EL (cell line): ENCODE results near the gene HIC2.
"Not testable (repeated sequence)": the region's sequence is repeated elsewhere in the genome, so short reads cannot be mapped to it uniquely, and the experiment has no call there.

Experiments
- DNase-seq: peaks from one replicate; pipeline ENCODE4 v3.0.0-alpha.2; 2016

HIC2 gene

DNA sequence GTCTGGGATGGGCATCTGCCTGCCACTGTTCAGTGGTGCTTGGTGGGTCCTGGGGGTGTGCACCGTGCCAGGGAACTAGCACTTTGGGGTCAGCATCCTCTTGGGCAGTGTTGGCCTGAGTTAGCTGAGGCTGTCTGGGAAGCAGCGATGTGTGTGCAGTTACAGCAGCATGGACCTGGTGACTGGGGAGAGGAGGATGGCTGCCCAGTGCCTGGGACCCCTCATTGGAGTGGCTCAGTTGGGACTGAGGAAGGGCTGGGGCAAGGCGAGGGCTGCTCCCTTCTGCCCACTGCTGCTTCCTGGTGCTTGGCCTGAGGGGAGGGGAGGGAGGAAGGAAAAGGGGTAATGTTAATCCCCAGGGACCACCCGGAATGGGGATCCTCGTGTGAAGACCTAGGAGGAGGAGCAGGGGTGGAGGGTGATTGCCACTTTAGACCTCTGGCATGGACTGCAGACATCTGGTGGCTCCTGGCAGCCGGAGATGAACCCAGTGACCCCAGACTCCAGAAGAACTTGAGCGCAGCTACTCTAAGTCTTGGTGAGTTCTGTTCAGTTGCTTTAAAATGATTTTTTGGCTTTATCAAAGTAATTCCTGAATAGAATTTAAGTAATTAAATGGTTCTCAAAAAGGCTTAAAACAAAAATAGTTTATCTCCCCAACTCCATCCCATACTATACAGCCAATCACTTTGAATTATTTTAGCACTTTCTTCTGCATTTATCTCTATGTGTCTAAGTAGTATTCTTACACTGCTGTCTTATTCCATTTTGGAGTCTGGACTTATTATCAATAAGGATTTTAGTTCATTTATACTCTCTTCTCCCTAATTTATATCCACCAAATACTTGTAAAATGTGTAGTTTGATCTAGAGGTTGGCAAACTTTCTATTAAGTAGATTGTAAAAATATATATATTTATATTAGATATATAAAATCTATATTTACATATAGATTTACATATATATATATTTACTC is 34.7 kb downstream of the HIC2 start:
- DNase-seq, result no peak

DNA sequence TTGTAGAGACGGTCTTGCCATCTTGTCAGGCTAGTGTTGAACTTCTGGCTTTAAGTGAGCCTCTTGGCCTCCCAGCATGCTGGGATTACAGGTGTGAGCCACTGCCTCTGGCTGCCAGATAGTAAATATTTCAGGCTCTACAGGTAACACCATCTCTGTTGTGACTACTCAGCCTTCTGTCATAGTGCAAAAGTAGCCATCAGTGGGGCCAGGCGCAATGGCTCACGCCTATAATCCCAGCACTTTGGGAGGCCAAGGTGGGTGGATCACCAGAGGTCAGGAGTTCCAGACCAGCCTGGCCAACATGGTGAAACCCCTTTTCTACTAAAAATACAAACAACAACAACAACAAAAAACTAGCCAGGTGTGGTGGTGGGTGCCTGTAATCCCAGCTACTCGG is 35.5 kb downstream of the HIC2 start:
- DNase-seq, result not testable (repeated sequence)

DNA sequence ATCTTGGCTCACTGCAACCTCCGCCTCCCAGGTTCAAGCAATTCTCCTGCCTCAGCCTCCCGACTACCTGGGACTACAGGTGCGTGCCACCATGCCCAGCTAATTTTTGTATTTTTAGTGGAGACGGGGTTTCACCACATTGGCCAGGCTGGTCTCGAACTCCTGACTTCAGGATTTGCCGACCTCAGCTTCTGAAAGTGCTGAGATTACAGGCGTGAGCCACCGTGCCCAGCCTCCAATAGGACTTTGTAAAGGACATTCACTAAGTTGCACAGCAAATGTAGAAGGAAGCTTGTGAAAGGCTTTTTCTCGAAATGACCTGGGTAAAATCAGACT is 37.8 kb downstream of the HIC2 start:
- DNase-seq, result not testable (repeated sequence)

DNA sequence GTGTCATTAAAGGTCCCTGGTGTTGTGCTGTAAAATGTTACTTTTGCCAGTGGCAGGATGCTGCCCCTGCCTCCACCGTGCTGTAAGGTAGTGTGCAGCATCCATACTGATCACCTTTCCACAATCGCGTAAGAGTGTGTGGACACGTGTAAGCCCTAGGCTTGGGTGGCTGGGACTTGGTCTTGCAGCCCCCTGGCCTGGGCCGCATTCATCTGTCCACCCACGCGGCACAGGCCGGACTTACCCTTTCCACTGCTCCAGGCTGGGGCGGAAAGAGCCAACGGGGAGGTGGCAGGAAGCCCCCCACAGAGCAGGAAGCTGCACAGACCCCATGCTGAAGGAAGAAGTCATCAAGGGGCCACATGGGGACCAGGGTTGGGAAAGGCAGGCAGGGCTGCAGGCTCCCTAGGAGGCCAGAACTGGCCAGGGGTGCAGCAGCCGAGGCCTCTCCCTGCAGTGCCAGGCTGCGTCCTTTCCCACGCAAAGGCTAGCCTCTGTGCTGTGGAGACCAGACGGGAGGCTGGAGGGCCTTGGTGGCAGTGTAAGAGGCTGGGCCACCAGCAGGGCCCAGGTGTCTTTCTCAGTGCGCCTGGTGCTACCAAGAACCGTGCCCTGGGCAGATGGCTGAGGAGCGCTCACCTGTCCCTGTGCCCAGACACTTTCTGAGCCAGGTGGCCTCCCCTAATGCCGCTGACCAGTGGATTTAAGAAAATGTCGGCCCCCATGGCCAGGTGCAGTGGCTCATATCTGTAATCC is 38.3 kb downstream of the HIC2 start:
- no peak for DNase-seq

DNA sequence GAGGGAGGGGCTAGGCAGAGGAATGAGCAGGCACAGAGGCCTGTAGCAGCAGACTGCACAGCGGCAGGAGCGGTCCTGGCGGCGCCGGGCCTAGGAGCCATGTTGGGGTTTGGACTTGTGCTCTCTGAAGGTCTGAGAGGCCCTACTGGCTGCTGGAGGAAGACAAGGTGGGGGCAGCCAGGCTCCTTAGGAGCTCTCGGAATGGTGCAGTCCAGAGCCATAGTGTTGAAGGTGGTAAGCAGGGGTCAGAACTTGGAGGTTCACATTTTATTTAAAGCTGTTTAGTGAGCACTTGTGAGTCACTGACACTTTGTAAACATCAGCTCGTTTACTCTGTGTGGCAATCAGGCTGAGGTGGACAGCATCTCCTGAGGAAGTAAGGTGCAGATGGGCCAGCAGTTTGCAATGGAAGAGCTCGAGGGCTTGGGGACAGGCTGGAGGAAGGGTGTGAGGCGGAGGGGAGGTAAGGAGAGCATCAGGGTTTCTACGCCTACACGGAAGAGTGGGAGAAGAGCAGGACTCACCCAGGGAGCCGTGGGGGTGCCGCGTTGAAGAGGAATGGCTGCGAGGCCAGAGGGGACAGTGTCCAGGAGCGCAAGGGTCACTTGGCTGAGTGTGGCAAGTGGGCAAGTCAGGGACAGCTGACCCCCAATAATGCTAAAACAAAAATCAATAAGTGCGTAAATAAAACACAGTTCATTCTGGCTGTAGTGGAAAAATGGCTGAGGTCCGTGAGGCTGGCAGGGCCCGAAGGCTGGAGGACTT is 40.0 kb downstream of the HIC2 start:
- DNase-seq, result peak; percentile 30

DNA sequence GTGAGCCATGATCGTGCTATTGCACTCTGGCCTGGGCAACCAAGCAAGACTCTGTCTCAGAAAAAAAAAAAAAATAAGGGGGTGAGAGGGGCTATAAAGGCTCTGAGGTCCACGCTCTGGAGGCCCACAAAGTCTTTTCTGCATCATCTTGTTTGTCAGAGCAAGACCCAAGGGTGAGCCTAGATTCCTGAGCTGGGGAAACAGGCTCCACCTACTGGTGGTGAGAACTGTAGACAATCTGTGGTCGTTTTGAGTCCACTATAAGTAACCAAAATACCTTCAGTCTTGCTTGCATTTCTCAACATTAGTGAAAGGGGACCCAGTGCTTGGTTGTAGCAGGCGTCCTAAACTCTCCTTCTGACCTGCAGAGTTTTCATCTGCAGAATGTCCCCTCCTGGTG is 45.5 kb downstream of the HIC2 start:
- DNase-seq, result not testable (repeated sequence)

DNA sequence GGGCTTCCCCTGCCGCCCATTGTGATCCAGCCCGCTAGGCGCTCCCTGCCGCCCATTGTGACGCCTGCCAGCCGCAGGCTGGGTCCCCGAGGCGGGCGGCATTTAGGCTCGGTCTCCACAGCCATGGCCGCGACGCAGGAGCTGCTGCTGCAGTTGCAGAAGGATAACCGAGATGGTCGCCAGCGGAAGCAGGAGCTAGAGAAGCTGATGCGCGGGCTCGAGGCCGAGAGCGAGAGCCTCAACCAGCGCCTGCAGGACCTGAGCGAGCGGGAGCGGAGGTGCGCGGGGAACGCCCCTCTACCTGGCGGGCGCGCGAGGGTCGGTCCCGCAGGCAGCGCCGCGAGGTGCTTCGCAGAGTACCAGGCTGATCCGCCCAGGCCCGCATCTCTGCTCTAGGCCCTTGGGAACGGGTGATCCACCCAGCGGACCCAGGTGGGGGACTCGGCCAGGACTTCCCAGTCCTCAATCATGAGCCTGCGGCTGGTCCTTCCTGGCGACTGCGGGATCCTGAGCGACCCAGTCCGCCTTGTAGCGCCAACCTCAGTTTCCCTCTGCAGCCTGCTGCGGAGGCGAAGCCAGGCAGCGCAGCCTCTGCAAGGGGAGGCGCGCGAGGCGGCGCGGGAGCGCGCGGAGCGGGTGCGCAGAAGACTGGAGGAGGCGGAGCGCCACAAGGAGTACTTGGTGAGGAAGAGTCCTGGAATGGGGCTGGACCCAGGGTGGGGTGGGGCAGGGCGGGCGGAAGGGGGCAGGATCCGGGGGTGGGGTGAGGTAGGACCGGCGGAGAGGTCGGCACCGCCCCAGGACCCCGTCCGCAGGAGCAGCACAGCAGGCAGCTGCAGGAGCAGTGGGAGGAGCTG is 50.4 kb downstream of the HIC2 start, which contains the start of gene TMEM191C:
TSS of gene TMEM191C (plus strand) at position 51 of the 857 bp plus-strand sequence. CDS start at position 124, 73 bp downstream.
- not testable (repeated sequence) for DNase-seq

DNA sequence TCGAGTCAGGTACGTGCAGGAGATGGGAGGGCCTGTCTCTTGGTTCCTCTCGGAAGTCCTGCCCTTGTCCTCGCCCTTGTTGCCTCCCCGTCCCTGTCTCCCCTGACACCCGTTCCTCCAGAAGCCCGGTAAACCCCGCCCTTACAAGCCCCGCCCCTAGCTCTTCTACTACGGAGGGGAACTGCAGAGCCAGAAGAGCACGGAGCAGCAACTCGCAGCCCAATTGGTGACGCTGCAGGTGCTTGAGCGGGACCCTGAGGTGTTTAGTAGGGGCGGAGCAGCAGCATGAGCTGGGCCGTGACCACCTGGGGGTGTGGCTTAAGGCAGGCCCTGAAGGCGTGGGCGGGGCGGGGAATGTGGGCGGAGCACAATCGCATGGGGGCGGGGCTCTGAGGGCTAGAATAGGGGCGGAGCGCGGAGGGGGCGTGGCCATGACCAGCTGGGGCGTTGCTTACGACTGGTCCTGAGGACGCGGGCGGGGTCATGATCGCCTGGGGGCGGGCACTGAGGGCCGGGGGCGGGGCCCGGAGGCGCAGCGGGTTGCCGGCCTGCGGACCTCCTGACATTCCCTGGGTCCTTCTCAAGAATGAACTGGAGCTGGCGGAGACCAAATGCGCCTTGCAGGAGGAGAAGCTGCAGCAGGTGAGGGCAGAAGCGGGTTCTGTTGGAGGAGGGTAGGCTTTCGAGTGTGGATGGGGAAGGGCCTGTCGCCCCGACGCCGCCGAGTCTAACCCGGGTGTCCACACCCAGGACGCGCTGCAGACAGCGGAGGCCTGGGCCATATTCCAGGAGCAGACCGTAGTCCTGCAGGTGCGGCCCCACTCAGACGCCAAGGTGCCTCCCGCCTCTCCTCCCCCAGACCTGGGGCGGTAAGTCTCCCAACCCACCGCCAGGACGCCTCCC is 51.3 kb downstream of the HIC2 start:
- peak; percentile 90 for DNase-seq

DNA sequence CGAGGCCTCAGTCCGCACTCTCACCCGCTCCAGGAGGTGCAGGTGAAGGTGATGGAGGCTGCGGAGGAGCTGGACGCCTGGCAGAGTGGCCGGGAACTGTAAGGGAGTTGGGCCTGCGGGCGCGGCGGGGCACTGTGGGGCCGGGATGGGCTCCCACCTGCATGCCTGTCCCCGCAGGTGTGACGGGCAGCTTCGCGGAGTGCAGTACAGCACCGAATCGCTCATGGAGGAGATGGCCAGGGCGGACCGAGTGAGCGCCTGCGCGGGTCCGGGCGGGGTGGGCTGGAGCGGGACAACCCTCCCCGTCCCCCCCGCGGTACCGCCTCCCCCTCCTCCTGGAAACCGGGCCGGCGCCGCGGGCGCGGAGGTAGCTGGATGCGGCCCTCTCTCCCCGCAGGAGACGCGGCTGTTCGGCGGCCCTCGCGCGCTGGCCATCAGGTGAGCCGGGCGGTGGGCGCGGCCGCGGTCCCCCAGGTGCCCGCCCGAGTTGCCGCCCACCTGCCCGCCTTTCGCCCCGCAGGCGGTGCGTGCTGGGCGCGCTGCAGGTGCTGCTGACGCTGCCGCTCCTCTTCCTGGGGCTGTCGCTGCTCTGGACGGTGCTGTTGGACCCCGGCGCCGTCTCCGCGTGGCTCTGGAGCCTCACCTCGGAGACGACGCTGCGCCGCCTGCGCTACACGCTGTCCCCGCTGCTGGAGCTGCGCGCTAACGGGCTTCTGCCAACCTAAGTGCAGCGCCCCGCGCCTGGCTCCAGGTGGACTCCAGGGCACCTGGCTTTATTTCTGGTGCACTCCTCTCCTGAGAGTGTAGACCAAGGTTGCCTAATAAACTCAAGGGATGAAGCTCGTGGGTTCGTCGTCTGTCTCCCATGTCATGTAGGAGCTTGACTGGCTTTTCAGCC is 52.2 kb downstream of the HIC2 start:
- DNase-seq, result not testable (repeated sequence)

DNA sequence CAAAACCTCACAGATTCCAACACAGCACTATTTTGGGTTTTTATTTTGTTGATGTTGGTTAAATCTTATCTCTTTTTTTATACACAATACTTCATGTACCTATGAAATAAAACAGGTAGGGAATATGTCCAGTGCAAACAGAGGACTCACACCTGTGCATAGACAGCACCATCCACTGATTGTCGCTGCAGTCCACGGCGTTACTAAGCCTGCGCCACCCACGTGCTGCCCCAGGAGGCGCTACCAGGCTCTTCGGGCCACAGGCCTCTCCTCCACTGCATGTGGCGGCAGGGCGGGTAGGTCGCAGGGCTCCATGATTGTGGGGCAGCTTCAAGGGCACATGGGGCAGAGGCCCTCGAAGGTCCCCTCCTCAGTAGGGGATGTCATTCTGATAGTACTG is 55.8 kb downstream of the HIC2 start:
- DNase-seq, result not testable (repeated sequence)

DNA sequence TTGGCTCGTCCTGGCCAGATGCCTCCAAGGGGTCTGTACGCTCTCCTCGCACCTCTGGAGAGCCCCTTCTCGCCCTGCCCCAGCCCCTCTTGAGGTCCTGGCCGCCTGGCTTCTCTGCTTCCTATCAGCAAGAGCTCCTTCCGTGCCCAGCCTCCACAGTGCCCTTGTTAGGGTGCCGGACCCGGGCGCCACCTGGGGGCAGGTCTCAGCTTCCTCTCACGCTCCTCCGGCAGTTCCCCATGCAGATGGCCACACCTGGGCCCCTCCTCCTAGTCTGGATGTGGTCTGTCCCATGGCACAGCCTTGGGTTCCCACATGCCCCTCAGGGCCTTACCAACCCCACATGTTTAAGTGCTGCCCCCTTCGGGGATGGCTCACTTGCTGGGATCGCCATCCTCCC is 56.5 kb downstream of the HIC2 start:
- not testable (repeated sequence) for DNase-seq

DNA sequence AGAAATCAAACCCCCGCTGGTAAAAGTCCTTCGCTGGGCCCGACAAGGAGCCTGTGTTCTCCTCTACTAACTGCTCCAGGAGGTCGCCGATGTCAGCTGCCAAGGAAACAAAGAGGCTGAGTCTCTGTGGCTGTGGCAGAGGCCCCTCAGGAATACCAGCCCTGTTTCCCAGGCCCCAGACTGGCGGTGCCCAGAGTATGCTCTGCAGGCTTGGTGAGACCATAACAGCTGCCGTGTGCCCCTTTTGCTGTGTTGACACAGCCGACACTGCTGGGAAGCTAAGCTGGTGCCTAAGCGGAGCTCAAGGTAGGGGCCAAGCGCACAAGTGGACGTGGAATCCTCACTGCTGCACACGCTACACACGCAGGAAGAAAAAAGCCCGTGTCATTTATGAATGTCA is 66.9 kb downstream of the HIC2 start:
- DNase-seq, result not testable (repeated sequence)

DNA sequence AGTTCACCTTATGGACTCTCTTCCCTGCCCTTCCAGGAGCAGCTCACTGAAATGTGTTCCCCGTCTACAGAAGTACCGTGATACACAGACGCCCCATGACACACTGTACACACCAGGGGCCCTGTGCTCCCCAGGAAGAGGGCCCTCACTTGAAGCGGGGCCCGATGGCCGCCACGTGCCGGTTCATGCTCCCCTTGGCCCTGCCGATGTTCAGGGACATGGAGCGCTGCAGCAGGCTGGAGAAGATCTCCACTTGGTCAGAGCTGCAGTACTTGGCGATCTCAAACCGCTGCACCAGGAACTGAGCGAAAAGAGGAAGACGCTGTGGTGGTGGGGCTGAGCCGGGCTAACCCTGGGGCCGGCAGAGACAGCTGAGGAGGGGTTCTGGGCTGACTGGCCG is 70.6 kb downstream of the HIC2 start:
- not testable (repeated sequence) for DNase-seq

DNA sequence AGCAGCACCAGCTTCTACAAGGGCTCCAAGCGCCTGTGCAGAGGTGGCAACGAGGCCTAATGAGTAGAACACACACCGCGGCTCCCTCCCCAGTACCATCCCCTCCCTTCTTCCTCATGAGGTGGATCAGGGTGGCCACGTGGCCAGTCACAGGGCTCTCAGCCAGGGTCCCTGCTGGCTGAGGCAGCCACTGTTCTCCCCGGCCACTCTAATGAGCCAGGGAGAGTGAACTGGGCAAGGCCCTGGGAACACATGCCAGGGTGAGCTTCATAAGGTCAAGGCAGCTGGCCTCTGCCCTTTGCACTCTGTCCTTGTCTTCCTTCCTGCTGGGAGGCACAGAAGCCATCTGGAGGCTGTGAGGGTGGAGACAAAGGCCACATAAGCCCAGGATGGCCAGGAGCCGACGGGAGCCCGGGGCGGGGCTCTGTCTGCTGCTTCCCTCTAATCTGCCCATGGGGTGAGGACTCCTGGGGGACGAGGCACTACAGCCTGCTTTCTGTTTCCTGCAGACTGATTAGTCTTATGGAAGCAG is 72.0 kb downstream of the HIC2 start:
- DNase-seq, result not testable (repeated sequence)

DNA sequence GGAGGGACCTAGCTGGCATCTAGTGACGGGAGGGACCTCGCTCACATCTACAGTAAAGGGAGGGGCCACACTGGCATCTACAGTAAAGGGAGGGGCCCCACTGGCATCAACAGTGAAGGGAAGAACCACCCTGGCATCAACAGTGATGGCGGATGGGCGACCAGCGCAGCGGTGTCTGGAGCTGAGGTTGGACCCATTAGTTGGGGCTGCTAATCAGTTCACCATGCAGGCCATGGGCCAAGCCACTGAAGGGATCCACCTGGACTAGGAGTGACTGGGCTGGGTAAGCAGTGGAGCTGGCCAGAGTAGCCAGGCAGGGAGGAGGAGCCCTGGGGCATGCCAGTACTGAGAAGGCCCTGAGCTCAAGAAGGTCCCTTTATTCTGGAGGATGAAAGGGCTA is 73.4 kb downstream of the HIC2 start:
- not testable (repeated sequence) for DNase-seq

DNA sequence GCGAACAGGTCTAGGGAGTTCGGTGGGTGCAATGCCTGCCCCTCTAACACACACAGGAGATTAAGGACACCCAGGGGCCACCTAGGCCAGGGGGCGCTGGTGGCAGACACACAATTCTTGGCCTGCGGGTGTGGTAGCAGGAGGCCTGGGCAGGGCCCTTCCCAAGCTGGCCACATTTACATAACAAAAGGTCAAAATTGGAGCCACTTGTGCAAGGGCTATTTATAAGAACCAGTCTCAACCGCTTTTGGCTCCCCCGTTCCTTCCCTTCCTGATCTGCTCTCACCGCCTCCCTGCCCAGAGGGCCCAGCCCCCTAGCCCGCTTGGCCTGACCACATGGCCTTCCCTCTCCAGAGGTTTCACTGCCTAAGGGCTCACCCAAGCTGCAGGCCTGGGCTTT is 75.1 kb downstream of the HIC2 start:
- not testable (repeated sequence) for DNase-seq

DNA sequence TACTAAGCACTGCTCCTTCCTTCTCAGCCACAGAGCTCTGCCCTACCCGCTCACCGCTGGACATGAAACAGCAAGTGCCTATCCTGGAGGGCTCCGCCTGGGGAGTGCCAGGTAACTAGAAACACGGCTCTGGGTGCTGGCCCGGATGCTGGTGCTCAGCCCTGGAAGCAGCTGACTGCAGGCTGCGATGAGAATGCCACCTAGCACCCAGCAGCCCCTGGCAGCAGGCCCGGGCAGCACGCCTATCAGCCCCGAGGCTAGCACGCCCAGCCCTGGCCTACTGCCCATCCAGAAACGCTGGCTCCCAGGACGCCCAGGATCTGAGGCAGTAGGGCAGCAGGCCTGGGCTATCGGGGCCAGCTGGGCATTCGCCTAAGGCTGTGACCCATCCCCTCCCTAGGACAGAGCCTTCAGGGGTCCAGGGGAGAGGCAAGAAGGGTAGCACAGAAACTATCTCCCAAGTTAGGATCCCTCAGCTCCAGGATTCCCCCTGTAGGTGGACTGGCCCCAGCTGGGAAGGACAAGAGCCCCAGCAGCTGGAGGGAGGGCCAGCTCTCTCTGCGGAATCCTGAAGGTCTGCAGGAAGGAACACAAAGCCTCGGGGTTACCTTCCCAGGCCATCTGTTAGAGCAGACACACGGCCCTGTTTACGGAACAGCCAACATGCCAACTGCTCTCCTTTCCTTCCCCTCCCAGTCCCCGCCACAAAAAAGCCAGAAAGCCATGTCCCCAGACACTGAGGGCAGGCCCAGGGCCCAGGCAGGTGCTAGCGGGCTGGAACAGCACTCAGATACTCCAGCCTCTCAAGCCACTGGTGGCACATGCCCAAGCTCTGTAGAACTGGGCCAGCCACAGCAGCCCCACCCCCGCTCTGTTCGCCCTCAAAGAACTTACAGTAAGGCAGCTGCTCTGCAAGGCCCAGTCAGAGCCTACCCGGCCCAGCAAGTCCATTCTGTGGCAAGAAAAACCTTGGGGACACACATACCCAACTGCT is 76.9 kb downstream of the HIC2 start:
- DNase-seq, result not testable (repeated sequence)

DNA sequence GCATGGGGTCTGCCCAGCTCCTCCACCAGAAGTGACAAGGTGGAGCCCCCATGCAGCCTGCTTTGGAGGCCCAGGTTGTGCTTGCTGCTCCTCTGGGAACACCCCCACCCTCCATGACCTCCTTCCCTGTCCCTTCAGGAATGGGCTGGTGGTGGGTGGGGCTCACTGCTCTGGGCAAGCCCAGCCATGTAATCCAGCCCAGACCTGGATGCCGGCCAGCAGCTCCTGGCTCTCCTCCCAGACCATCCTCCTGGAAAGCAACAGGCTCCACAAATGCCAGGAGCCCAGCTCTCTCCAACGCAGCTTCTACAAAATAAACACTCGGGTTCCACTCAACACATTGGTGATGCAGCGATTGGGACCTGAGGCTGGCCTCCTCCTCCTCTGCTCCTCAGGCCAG is 80.8 kb downstream of the HIC2 start:
- DNase-seq, result not testable (repeated sequence)
